Peyer's patch (tissue), 4 donors: ENCODE data around the gene RASGRF2. TPM values are rescaled to one million over a fixed set of nuclear protein-coding genes. Genes with fewer than 3 reads are reported as not detected.

Experiments used
- DNase-seq, 3 donors: peaks; one replicate each; pipeline ENCODE4 v3.0.0-alpha.2; 2017 to 2019
- H3K27ac ChIP-seq, 4 donors: fragments of 200-600 bp; sonication (generic); one replicate each; pipeline ENCODE4 v1.5.1; 2016 to 2019
- H3K27me3 ChIP-seq, 2 donors: fragments of 200-600 bp; sonication (generic); one replicate each; pipeline ENCODE4 v1.5.1; 2019
- H3K36me3 ChIP-seq, 3 donors: fragments of 200-600 bp; sonication (generic); one replicate each; pipeline ENCODE4 v1.5.1; 2016 to 2019
- H3K4me1 ChIP-seq, 4 donors: fragments of 200-600 bp; sonication (generic); one replicate each; pipeline ENCODE4 v1.5.1; 2016 to 2019
- H3K4me3 ChIP-seq, 4 donors: fragments of 200-600 bp; sonication (generic); 1 replicate in 3 of 4; 2 replicates in 1 of 4; pipeline ENCODE4 v1.5.1; 2016 to 2019; ENCODE audit warnings: mild to moderate bottlenecking in 1 of 4
- H3K9me3 ChIP-seq, 4 donors: fragments of 200-600 bp; sonication (generic); one replicate each; pipeline ENCODE4 v1.5.1; 2016 to 2019; ENCODE audit warnings: mild to moderate bottlenecking in 1 of 4
- CTCF ChIP-seq, 6 experiments: fragments of 450-650 bp in 4 of 6; fragments of 200-600 bp in 2 of 6; sonication (generic) in 1 of 6; IDR thresholded peaks; one replicate each; pipeline ENCODE4 v1.5.1; 2017 to 2019; ENCODE audit warnings: antibody characterized with exemption in 6 of 6, mild to moderate bottlenecking in 3 of 6, moderate library complexity in 1 of 6
- POLR2A ChIP-seq, 2 donors: fragments of 450-650 bp; IDR thresholded peaks; one replicate each; pipeline ENCODE4 v1.5.1; 2017; ENCODE audit warnings: antibody characterized with exemption in 2 of 2, mild to moderate bottlenecking in 2 of 2, moderate library complexity in 2 of 2
- total RNA-seq, 4 donors: library from RNA; depleted of rRNA; stranded (reverse); fragments of >200 nt; gene quantifications; one replicate each; pipeline ENCODE4 v1.1.0, GENCODE V29; 2016

RASGRF2 gene
- total RNA-seq, 4 donors from 2014 or later = 6.0 to 17.3 (median 8.7) TPM

- Histone ChIP-seq H3K9me3 (no peaks in the 10 kb centered on the region), H3K4me1 (no peaks in the 10 kb centered on the region), H3K4me3 (no peak overlapping the region), H3K27me3 (no peaks in the 10 kb centered on the region), H3K36me3 (no peaks in the 10 kb centered on the region), H3K27ac (no peak overlapping the region)
- TF ChIP-seq CTCF (IDR thresholded peaks at IDR 0.05) (no peak), POLR2A (IDR thresholded peaks at IDR 0.05) (no peak)
- DNase-seq = no peak
Observed at GRCh38 chr5:80986382-80986781, 26.2 kb downstream of the RASGRF2 start.

GRCh38 chr5:80987078-80987766 is 27.1 kb downstream of the RASGRF2 start:
- H3K9me3 ChIP-seq = no peaks in the 10 kb centered on the region
- DNase-seq = no peak
- no peaks in the 10 kb centered on the region for H3K4me1 ChIP-seq
- H3K27me3 ChIP-seq = no peaks in the 10 kb centered on the region
- no peak overlapping the region for H3K27ac ChIP-seq
- TF ChIP-seq CTCF (IDR thresholded peaks at IDR 0.05) (no peak), POLR2A (IDR thresholded peaks at IDR 0.05) (no peak)
- no peak overlapping the region for H3K4me3 ChIP-seq
- H3K36me3 ChIP-seq = no peaks in the 10 kb centered on the region

- Histone ChIP-seq H3K4me3 (no peak overlapping the region), H3K27me3 (no peaks in the 10 kb centered on the region), H3K9me3 (no peaks in the 10 kb centered on the region), H3K27ac (no peak overlapping the region), H3K36me3 (no peaks in the 10 kb centered on the region), H3K4me1 (no peaks in the 10 kb centered on the region)
- no peak for TF ChIP-seq POLR2A (IDR thresholded peaks at IDR 0.05)
- TF ChIP-seq CTCF (IDR thresholded peaks at IDR 0.05) = no peak
- DNase-seq = no peak
Observed at GRCh38 chr5:80988419-80988935, 28.3 kb downstream of the RASGRF2 start.

- TF ChIP-seq CTCF (IDR thresholded peaks at IDR 0.05) (no peak), POLR2A (IDR thresholded peaks at IDR 0.05) (no peak)
- H3K9me3 ChIP-seq = no peaks in the 10 kb centered on the region
- no peak overlapping the region for H3K27ac ChIP-seq
- H3K4me3 ChIP-seq = no peak overlapping the region
- DNase-seq = no peak
- no peaks in the 10 kb centered on the region for H3K4me1 ChIP-seq
- H3K36me3 ChIP-seq = no peaks in the 10 kb centered on the region
- H3K27me3 ChIP-seq = no peaks in the 10 kb centered on the region
Observed at GRCh38 chr5:80989883-80990282, 29.7 kb downstream of the RASGRF2 start.

GRCh38 chr5:80990527-80990926 is 30.4 kb downstream of the RASGRF2 start:
- no peak for DNase-seq
- no peaks in the 10 kb centered on the region for H3K27me3 ChIP-seq
- H3K4me3 ChIP-seq = no peak overlapping the region
- no peak overlapping the region for H3K27ac ChIP-seq
- no peaks in the 10 kb centered on the region for H3K9me3 ChIP-seq
- H3K4me1 ChIP-seq = no peaks in the 10 kb centered on the region
- no peaks in the 10 kb centered on the region for H3K36me3 ChIP-seq
- TF ChIP-seq POLR2A (IDR thresholded peaks at IDR 0.05) (no peak), CTCF (IDR thresholded peaks at IDR 0.05) (no peak)
